Astrocyte of the cerebellum (primary cell): ENCODE results near the gene COL12A1.
A peak's percentile ranks its signal among the peaks of the same experiment; 100 is the strongest.

Source experiments
- DNase-seq: peaks from one replicate; pipeline ENCODE4 v3.0.0-alpha.2; 2011; ENCODE audit warnings: low read depth
- H3K4me3 ChIP-seq: 2 replicates; pipeline ENCODE4 v1.5.1; 2011; ENCODE audit warnings: mild to moderate bottlenecking, low read depth, low read length, moderate library complexity
- in situ Hi-C: cut with HindIII; loops from 2 replicates; pipeline ENCODE4 v1.10.0; 2017; ENCODE audit warnings: low sequenced_read_pairs
- TF ChIP-seq, protein P1 (sequence below): IDR thresholded peaks from 2 replicates; pipeline ENCODE4 v1.5.1; 2012; ENCODE audit warnings: low read length, low read depth, moderate library complexity, mild to moderate bottlenecking; ENCODE audit errors: missing control alignments

COL12A1 gene

DNA sequence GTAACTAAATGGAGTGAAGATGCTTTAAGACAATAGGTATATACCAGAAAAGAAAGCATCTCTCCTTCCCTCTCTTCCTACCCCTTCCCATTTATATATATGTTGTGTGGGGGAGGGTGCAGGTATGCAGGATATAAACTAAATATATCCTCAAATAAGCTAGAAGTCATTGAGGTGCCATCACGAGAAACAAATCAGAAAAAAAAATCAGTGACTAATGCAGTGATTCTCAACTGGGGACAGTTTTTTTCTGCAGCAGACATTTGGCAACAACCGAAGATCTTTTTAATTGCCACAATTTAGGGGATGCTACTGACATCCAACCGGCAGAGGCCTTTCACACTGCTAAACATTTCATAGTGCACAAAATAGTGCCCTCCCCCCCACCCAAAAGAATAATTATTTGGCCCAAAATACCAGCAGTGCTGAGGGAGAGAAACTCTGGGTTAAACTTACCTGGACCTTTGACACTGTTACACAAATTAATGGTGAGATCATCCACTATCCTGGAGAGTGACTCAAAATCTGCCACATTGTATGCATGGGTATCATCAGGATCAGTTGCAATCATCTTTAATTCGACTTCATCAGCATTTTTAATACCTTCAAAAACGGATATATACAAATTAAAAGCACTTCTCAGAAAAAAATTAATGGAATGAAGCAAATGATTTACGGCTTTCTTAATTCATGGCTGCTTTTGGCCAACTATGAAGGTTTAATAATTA is 55.0 kb downstream of the COL12A1 start:
- in situ Hi-C loops: no loop called here
- no peak overlapping the region for H3K4me3 ChIP-seq
- no peak for DNase-seq

DNA sequence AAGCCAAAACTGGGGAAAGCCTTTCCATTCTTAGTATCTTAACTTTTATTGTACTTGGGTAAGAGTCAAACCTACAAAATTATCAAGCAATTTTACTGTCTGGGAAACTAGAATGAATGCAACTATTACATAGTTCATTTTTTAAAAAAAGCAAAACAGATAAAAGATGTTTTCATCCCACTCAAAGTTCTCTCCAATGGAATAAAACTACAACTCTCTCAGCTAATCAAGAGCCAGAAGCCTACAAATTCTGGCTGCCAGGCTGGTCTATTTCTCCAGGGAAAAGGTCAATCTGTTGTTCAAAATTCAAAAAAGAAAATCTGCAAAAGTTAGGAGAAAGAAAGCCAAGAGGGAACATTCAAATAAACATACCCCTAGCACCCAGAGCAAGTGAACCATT is 56.2 kb downstream of the COL12A1 start:
- H3K4me3 ChIP-seq: no peak overlapping the region
- in situ Hi-C loops: no loop called here
- TF ChIP-seq, protein P1, sequence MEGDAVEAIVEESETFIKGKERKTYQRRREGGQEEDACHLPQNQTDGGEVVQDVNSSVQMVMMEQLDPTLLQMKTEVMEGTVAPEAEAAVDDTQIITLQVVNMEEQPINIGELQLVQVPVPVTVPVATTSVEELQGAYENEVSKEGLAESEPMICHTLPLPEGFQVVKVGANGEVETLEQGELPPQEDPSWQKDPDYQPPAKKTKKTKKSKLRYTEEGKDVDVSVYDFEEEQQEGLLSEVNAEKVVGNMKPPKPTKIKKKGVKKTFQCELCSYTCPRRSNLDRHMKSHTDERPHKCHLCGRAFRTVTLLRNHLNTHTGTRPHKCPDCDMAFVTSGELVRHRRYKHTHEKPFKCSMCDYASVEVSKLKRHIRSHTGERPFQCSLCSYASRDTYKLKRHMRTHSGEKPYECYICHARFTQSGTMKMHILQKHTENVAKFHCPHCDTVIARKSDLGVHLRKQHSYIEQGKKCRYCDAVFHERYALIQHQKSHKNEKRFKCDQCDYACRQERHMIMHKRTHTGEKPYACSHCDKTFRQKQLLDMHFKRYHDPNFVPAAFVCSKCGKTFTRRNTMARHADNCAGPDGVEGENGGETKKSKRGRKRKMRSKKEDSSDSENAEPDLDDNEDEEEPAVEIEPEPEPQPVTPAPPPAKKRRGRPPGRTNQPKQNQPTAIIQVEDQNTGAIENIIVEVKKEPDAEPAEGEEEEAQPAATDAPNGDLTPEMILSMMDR: no peak
- no peak for DNase-seq

More for the DNA sequence above, 55.0 kb downstream of the COL12A1 start:
- TF ChIP-seq, protein P1: no peak

DNA sequence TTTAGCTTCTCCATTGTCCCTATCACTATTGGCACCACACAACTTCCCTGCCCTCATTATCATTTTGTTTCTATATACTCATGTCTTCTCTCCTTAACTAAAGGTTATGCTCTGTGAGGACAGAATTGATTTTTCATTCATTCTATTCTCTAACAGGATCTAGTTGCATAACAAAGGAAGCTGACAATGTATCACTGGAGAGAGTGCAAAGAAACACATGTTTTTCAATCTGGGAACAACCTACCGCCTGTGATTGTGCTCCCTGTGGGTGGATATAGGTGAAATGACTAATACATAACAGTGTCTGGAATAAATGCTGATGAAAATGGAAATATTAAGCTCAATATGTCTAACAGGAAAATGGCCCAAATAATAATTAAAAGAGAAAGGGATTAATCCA is 56.6 kb downstream of the COL12A1 start:
- DNase-seq: no peak
- in situ Hi-C loops: no loop called here
- H3K4me3 ChIP-seq: no peak overlapping the region
- TF ChIP-seq, protein P1: no peak

DNA sequence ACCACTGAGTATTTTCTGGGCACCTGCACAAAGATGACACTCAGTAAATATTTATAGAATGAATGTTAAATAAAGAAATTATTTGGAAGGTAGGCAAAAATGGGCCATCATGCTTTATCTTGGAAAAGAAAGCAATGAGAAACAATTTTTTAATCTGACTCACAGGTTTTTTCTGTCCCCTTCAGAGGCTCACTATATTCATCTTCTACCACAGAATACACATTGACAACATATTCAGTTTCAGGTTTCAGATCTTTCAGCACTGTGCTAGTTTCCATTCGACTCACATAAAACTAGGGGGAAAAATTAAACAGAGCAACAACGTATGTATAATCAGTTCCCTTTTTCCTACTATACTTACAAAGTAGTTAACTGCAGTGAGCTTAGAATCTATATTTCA is 58.3 kb downstream of the COL12A1 start:
- in situ Hi-C loops: no loop called here
- peak; percentile 28 for DNase-seq
- TF ChIP-seq, protein P1: no peak
- H3K4me3 ChIP-seq: no peak overlapping the region

DNA sequence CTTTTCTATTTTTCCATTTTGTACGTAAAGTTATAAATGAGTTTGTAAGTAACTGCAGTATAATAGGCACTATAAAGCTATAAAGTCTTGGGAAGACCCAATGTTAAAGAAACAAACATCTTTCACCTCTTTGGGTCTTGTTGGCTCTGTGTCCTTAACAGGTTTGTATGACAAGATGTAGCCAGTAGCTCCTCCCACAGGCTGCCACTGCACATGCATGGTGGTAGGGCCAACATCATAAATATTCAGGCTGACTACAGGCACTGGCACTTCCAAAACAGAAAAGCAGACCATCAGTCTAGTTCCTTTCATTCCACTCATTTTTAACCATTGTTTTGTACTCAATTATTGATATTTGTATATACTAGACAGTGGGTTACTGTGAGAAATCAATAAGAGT is 59.9 kb downstream of the COL12A1 start:
- TF ChIP-seq, protein P1: no peak
- DNase-seq: no peak
- no peak overlapping the region for H3K4me3 ChIP-seq
- in situ Hi-C loops: no loop called here

DNA sequence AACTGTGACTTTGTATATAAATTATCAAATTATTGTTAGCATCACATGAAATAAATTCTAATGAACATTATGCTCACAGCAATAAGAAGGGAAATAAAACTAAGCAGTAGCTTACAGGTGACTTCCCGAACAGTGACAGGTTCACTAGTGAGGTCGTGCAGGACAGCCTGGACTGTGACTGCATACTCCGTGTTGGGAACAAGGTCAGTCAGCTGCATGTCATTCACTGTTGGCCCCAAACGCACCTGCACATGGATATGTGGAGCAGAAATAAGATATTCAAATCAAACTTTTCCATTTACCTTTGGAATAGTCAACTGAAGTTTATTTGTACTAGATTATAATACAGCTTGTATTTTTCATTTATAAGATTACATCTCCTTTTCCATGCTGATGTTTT is 60.6 kb downstream of the COL12A1 start:
- DNase-seq: no peak
- TF ChIP-seq, protein P1: no peak
- no peak overlapping the region for H3K4me3 ChIP-seq
- in situ Hi-C loops: no loop called here
